NB4 (cell line): ENCODE measurements around the gene TRAF3.

Source experiments
- CTCF ChIP-seq: IDR thresholded peaks from one replicate; pipeline ENCODE4 v1.5.1; 2012; ENCODE audit warnings: low read depth, low read length
- MYC ChIP-seq: IDR thresholded peaks from 2 replicates; pipeline ENCODE4 v1.6.1; 2011; ENCODE audit warnings: low read depth, low read length
- TF ChIP-seq, protein P1 (sequence below): IDR thresholded peaks from 2 replicates; pipeline ENCODE4 v1.6.1; 2011; ENCODE audit warnings: low read depth, low read length

- no peak for TF ChIP-seq CTCF
- TF ChIP-seq, protein P1, sequence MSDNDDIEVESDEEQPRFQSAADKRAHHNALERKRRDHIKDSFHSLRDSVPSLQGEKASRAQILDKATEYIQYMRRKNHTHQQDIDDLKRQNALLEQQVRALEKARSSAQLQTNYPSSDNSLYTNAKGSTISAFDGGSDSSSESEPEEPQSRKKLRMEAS = no peak
- no peak for TF ChIP-seq MYC
These were observed 105.1 kb downstream of the TRAF3 start for GRCh38 chr14:102882226-102882906.
